GM12878 (cell line): ENCODE data around the gene NDRG4.

Source experiments
- BRCA1 ChIP-seq: IDR thresholded peaks from 2 replicates; pipeline ENCODE4 v1.6.1; 2011; ENCODE audit warnings: low read depth, low read length, improper control_type of control experiment
- GABPA ChIP-seq: IDR thresholded peaks from 2 replicates; pipeline ENCODE4 v1.6.1; 2014; ENCODE audit warnings: antibody characterized with exemption, low read depth, mild to moderate bottlenecking, inconsistent platforms
- NFYB ChIP-seq: IDR thresholded peaks from 2 replicates; pipeline ENCODE4 v1.6.1; 2011; ENCODE audit warnings: low read depth, mild to moderate bottlenecking, low read length, improper control_type of control experiment, moderate library complexity; ENCODE audit not compliant: insufficient read depth
- POU2F2 ChIP-seq: IDR thresholded peaks from 3 replicates; pipeline ENCODE4 v1.6.1; 2011; ENCODE audit warnings: low read depth, mild to moderate bottlenecking, low read length, borderline replicate concordance

DNA sequence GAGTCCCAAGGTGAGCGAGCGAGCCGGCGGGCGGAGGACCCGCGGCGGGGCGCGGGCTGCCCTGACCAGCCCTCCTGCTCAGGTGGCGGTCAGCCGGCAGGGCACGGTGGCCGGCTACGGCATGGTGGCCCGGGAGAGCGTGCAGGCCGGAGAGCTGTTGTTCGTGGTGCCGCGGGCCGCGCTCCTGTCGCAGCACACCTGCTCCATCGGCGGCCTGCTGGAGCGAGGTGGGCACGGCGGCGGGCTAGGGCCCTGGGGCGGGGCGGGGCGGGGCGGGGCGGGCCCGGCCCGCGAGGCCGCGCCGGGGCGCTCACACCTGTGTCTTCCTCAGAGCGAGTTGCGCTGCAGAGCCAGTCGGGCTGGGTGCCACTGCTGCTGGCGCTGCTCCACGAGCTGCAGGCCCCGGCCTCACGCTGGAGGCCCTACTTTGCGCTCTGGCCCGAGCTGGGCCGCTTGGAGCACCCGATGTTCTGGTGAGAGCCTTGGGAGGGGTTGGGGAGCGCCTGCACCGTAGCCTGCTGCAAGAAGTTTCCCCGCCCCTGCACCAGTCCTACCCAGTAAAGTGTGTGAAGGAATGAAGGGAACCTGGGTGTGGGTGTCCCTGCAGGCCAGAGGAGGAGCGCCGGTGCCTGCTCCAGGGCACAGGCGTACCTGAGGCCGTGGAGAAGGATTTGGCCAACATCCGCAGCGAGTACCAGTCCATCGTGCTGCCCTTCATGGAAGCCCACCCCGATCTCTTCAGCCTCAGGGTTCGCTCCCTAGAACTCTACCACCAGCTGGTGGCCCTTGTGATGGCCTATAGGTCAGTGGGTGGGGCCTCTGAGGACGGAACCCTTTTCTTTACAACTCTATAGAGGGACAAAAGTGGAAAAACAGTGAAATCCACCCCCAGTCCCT, 16.2 kb downstream of the NDRG4 start:
- TF ChIP-seq BRCA1 (no peak), POU2F2 (no peak; the same call in 2 of the 3 replicates), GABPA (no peak), NFYB (no peak)
